Stimulated activated naive B cell treated with anti-CD40 and anti-IgM and Interleukin-4, amounts not matched to agents 10 μg/mL and 1 μg/mL and 100 μg/mL, for 72 hours (primary cell): Measurements from ENCODE around the gene NRAS.
"Not testable (repeated sequence)": the region's sequence is repeated elsewhere in the genome, so short reads cannot be mapped to it uniquely, and the experiment has no call there.

ENCODE experiments used
- ATAC-seq, 2 donors: fragments of 150-1000 bp; cut with Tn5 transposase; replicated peaks; 2 replicates each; pipeline ENCODE4 v1.10.0; 2021; ENCODE audit warnings: moderate library complexity in 1 of 2
- DNase-seq: peaks from one replicate; pipeline ENCODE4 v3.0.0; 2021
- H3K27ac Mint-ChIP-seq: one replicate; pipeline ENCODE4 v1.8.0; 2022; ENCODE audit warnings: mild to moderate bottlenecking, mixed read lengths
- H3K27me3 Mint-ChIP-seq, 2 donors: one replicate each; pipeline ENCODE4 v1.8.0; 2022; ENCODE audit warnings: mixed read lengths in 2 of 2
- H3K36me3 Mint-ChIP-seq, 2 donors: one replicate each; pipeline ENCODE4 v1.8.0; 2022; ENCODE audit warnings: mixed read lengths in 2 of 2, mild to moderate bottlenecking in 1 of 2
- H3K4me1 Mint-ChIP-seq, 2 donors: one replicate each; pipeline ENCODE4 v1.8.0; 2022; ENCODE audit warnings: mixed read lengths in 2 of 2, mild to moderate bottlenecking in 1 of 2
- H3K4me3 Mint-ChIP-seq, 2 donors: one replicate each; pipeline ENCODE4 v1.8.0; 2022; ENCODE audit warnings: mild to moderate bottlenecking in 2 of 2, mixed read lengths in 2 of 2, moderate library complexity in 1 of 2
- H3K9me3 Mint-ChIP-seq, 2 donors: one replicate each; pipeline ENCODE4 v1.8.0; 2022; ENCODE audit warnings: mixed read lengths in 2 of 2, mild to moderate bottlenecking in 1 of 2

NRAS gene

GRCh38 chr1:114716304-114717170, at the start of gene NRAS:
Gene NRAS, minus strand, starts transcription at chr1:114716771. Its CDS starts 611 bp downstream, at chr1:114716160.
- H3K36me3 Mint-ChIP-seq, result peaks cover 33 to 40% of the 10 kb centered on the region in 2 donors
- H3K27me3 Mint-ChIP-seq, result no peaks in the 10 kb centered on the region

DNA sequence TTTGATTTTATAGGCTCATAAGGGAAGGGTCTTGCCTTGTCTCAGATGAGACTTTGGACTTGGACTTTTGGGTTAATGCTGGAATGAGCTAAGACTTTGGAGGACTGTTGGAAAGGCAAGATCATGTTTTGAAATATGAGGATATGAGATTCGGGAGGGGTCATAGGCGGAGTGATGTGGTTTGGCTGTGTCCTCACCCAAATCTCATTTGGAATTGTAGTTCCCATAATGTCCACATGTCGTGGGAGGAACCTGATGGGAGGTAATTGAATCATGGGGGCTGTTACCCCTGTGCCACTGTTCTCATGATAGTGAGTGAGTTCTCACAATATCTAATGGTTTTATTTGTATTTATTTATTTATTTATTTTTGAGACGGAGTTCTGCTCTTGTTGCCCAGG, 48.1 kb upstream of the NRAS start:
- Mint-ChIP-seq H3K9me3 (peaks cover 6% of the 10 kb centered on the region in 2 donors), H3K4me1 (no peaks in the 10 kb centered on the region), H3K36me3 (peaks cover 0 to 18% of the 10 kb centered on the region in 2 donors), H3K4me3 (no peak overlapping the region), H3K27ac (no peak overlapping the region), H3K27me3 (peaks cover 0 to 4% of the 10 kb centered on the region in 2 donors)
- ATAC-seq (no peak), DNase-seq (no peak)

More at GRCh38 chr1:114716304-114717170, at the start of gene NRAS:
- H3K27ac Mint-ChIP-seq, result peak within 1 kb of the TSS; percentile 99
- peaks cover 4 to 19% of the 10 kb centered on the region in 2 donors for H3K4me1 Mint-ChIP-seq
- H3K4me3 Mint-ChIP-seq, result peak within 1 kb of the TSS; percentile 90 to 96
- ATAC-seq (peak; percentile 97 to 98), DNase-seq (peak; percentile 92)
- no peaks in the 10 kb centered on the region for H3K9me3 Mint-ChIP-seq

DNA sequence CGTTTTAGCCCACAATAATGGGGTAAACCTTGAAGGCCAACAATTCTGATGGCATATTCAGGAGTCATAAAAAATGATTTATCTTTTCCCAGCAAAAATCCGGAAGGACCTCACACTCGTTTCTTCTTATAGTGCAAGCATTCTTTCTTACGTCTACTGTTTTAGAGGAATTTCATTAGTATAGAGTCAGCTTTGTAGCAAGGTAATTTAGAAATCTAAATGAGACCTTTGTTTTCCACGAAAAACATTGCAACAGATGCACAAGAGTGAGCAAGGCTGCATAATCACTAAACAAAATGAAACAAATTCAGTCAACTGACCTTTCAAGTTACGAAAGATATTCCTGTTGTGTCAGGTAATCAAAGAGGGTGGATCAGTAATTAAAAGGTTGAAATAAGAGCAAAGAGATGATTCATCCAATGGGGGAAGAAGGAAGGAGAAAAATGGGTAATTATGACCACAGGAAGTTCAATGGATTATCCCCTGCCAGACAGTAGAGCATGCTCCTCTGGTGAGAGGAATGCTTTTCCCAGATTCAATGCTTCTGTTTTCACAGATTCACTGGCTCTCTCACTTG, 41.8 kb upstream of the NRAS start:
- Mint-ChIP-seq H3K4me1 (peaks cover 21 to 39% of the 10 kb centered on the region in 2 donors), H3K27ac (peak overlapping the region; percentile 100), H3K4me3 (peak overlapping the region; percentile 96 to 97), H3K27me3 (peaks cover 0 to 4% of the 10 kb centered on the region in 2 donors), H3K36me3 (peaks cover 13 to 32% of the 10 kb centered on the region in 2 donors), H3K9me3 (peaks cover 3 to 5% of the 10 kb centered on the region in 2 donors)
- DNase-seq (no peak), ATAC-seq (no peak)

DNA sequence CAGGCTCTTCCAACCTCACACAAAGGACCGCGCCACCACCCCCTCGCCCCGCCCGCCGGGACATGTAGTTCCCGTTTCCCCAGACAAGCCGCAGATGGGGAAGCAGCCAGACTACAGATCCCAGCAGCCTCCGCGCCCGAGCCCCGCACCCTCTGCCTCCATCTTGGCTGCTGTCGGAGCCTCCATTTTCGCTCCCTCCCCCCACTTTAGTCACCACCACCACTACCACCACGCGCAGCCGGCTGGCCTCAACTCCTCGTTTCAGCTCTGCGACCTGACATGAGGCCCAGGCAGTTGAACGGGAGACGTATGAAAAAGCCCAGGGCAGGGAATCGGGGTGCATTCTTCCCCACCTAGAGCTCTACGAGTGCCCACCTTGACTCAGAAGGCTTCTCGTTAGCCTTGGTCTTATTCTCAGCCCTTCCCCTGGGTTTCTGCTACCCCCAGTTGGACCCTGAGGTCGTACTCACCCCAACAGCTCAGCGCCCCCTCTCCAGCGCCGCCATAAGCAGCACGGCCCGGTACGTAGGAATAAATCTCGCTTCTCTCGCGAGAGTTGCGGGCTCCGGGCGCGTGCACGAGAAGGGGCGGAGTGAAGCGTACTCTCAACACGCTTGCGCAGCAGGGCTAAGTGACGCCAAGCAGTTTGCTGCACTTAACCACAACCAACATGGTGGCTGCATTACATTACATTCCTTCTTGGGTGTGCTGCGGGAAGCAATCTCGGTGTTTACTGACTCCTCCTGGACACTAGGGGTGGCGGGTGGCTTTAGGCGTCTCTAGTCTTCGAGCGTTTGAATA, 41.1 kb upstream of the NRAS start, which contains the start of gene CSDE1:
CSDE1 (minus strand) TSS at position 530 of the 801 bp plus-strand sequence. CDS start 18,094 bp downstream, outside the sequence.
- Mint-ChIP-seq H3K4me1 (peaks cover 21 to 43% of the 10 kb centered on the region in 2 donors), H3K27ac (peak within 1 kb of the TSS; percentile 100), H3K4me3 (peak within 1 kb of the TSS; percentile 96 to 97), H3K36me3 (peaks cover 13 to 27% of the 10 kb centered on the region in 2 donors), H3K9me3 (no peaks in the 10 kb centered on the region), H3K27me3 (no peaks in the 10 kb centered on the region)
- DNase-seq (peak; percentile 97), ATAC-seq (peak; percentile 90 to 92)

- Mint-ChIP-seq H3K36me3 (peaks cover 14 to 33% of the 10 kb centered on the region in 2 donors), H3K4me3 (peak overlapping the region; percentile 96 to 97), H3K27ac (peak overlapping the region; percentile 100), H3K4me1 (peaks cover 27 to 49% of the 10 kb centered on the region in 2 donors), H3K9me3 (no peaks in the 10 kb centered on the region), H3K27me3 (no peaks in the 10 kb centered on the region)
- peak; percentile 10 for DNase-seq
- no peak for ATAC-seq
These were observed 40.4 kb upstream of the NRAS start for GRCh38 chr1:114756949-114757454.

GRCh38 chr1:114756009-114756892, 39.7 kb upstream of the NRAS start:
- H3K9me3 Mint-ChIP-seq, result no peaks in the 10 kb centered on the region
- peaks cover 15 to 33% of the 10 kb centered on the region in 2 donors for H3K36me3 Mint-ChIP-seq
- H3K4me3 Mint-ChIP-seq, result peak overlapping the region; percentile 96 to 97
- no peak for DNase-seq
- H3K4me1 Mint-ChIP-seq, result peaks cover 34 to 57% of the 10 kb centered on the region in 2 donors
- H3K27me3 Mint-ChIP-seq, result no peaks in the 10 kb centered on the region
- H3K27ac Mint-ChIP-seq, result peak overlapping the region; percentile 100
- ATAC-seq, result peak; percentile 1 to 3

DNA sequence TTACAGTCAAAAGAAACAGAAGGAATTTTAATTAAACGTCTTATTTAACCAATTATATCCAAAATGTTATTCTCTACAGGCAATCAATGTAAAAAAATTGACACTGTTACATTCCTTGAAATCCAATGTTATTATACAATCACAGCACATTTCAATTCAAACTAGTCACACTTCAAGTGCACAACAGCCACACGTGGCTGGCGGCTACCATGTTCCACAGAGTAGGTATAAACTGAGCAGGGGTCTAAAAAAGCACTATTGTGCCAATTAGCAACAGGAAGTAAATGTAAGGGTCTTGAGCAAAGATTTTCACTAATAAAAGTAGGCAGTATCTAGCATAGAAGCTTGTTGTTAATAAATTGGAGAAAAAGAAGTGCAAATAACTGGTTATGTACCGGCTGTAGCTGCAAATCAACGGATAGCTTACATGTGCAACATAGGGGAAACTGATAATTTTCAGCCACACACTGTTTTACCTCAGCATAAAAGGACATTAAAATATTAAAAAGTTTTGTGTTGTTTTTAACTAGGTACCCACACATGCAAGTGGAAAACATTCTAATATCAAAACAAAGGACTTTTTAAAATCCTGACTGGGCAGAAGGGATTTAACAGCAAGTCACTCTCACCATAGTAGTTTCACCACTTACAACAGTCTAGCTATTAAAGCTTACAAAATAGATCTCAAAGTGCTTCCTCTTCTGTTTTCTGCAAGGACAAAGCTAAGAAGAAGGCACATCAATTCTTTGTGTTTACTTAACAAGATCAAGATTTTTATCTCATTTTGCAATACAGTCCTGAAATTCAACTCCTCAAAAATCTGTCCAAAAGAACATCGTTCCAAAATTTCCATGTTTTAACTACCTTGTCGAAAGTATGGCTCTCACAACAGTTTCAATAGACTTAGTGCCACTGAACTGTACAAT, 38.7 kb upstream of the NRAS start:
- peaks cover 39 to 66% of the 10 kb centered on the region in 2 donors for H3K4me1 Mint-ChIP-seq
- no peaks in the 10 kb centered on the region for H3K27me3 Mint-ChIP-seq
- peaks cover 15 to 35% of the 10 kb centered on the region in 2 donors for H3K36me3 Mint-ChIP-seq
- DNase-seq (no peak), ATAC-seq (no peak)
- H3K27ac Mint-ChIP-seq, result peak overlapping the region; percentile 47
- H3K4me3 Mint-ChIP-seq, result peak overlapping the region; percentile 96 to 97
- no peaks in the 10 kb centered on the region for H3K9me3 Mint-ChIP-seq

DNA sequence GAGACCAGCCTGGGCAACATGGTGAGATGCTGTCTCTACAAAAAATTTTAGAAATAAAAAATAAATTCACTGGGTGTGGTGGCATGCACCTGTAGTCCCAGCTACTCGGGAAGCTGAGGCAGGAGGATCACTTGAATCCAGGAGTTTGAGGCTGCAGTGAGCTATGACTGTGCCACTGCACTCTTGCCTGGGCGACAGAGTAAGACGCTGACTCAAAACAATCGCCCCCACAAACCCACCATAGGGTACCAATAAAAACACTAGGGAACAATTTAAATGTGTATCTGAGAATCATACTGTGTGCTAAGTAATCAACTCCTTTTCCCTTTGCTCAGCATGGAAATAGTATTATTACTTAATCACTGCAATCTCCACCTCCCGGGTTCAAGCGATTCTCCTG, 37.1 kb upstream of the NRAS start:
- H3K9me3 Mint-ChIP-seq, H3K4me3 Mint-ChIP-seq, H3K27me3 Mint-ChIP-seq, ATAC-seq, DNase-seq: not testable (repeated sequence)
- Mint-ChIP-seq H3K36me3 (peaks cover 17 to 43% of the 10 kb centered on the region in 2 donors), H3K27ac (peak overlapping the region; percentile 20), H3K4me1 (peaks cover 47 to 79% of the 10 kb centered on the region in 2 donors)

DNA sequence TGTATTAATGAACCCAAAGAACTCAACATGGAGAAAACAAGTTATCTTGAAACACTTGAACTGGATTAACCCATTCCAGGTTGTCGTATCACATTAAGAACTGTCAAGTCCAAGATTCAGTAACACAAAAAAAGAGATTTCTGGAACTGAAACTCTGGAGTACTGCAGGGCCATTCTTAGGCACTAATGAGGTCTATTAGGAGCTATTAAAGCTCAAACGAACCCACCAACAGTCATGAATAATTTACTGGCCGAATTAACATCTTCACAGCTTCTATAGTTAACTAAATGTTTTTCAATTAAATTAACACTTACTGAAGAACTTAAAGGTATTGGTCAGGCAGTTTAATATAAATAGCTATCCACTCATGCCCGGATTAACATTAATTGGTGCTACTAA, 36.6 kb upstream of the NRAS start:
- Mint-ChIP-seq H3K9me3 (no peaks in the 10 kb centered on the region), H3K4me1 (peaks cover 45 to 80% of the 10 kb centered on the region in 2 donors), H3K4me3 (no peak overlapping the region), H3K27me3 (no peaks in the 10 kb centered on the region), H3K36me3 (peaks cover 21 to 48% of the 10 kb centered on the region in 2 donors), H3K27ac (no peak overlapping the region)
- DNase-seq, result no peak
- ATAC-seq, result no peak

DNA sequence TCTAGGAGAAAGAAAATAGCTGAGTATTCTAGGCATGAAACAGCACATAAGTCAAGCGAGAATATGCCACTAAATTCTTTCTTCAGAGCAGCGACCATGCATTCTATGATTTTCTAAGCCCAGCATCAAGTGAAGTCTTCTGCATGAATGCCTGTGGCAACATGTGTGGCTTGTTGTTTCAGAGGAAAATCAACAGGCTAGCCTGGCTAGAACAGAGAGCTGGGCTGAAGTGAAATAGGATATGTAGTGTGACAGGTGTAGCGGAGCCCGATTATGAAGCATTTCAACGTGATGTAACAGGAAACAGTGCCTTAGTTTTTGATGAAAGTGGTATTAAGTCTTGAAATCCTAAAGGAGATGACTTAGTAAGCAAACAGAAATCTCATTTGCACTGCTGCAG, 34.2 kb upstream of the NRAS start:
- ATAC-seq (no peak), DNase-seq (no peak)
- Mint-ChIP-seq H3K4me3 (no peak overlapping the region), H3K4me1 (peaks cover 50 to 86% of the 10 kb centered on the region in 2 donors), H3K36me3 (peaks cover 13 to 43% of the 10 kb centered on the region in 2 donors), H3K27me3 (no peaks in the 10 kb centered on the region), H3K27ac (no peak overlapping the region), H3K9me3 (no peaks in the 10 kb centered on the region)

- ATAC-seq (no peak), DNase-seq (no peak)
- H3K9me3 Mint-ChIP-seq, result no peaks in the 10 kb centered on the region
- H3K27me3 Mint-ChIP-seq, result no peaks in the 10 kb centered on the region
- H3K4me1 Mint-ChIP-seq, result peaks cover 47 to 84% of the 10 kb centered on the region in 2 donors
- H3K36me3 Mint-ChIP-seq, result peaks cover 13 to 37% of the 10 kb centered on the region in 2 donors
- no peak overlapping the region for H3K4me3 Mint-ChIP-seq
- no peak overlapping the region for H3K27ac Mint-ChIP-seq
These were observed 33.3 kb upstream of the NRAS start for GRCh38 chr1:114749835-114750234.

GRCh38 chr1:114746450-114747121, 30.0 kb upstream of the NRAS start:
- ATAC-seq, result peak; percentile 41 to 46
- Mint-ChIP-seq H3K27me3 (no peaks in the 10 kb centered on the region), H3K4me1 (peaks cover 37 to 65% of the 10 kb centered on the region in 2 donors), H3K9me3 (no peaks in the 10 kb centered on the region), H3K36me3 (peaks cover 21 to 43% of the 10 kb centered on the region in 2 donors), H3K4me3 (no peak overlapping the region), H3K27ac (peak overlapping the region; percentile 51)
- no peak for DNase-seq
